ENCODE data around the gene GPR42.
"Not testable (repeated sequence)": the region's sequence is repeated elsewhere in the genome, so short reads cannot be mapped to it uniquely, and the experiment has no call there.

The GPR42 gene

DNA sequence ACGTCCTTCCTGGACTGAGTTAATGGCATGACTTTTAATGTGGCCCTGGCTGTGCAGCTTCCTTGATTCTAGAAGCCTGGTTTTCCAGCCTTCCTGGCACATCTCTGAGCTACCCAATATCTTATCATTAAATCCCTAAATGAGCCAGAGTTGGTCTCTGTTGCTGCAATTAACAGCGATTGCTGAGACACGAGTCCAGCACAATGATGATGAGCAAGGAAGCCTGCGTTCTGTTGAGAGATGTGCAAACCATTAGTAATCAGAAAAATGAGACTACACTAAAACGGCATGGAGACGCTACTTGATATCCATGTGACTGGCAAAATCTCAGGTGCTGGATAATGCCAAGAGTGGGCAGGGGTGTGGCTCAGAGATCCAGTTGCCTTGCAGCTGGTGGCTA, 26.2 kb downstream of the GPR42 start:
- DNase-seq: no peak

DNA sequence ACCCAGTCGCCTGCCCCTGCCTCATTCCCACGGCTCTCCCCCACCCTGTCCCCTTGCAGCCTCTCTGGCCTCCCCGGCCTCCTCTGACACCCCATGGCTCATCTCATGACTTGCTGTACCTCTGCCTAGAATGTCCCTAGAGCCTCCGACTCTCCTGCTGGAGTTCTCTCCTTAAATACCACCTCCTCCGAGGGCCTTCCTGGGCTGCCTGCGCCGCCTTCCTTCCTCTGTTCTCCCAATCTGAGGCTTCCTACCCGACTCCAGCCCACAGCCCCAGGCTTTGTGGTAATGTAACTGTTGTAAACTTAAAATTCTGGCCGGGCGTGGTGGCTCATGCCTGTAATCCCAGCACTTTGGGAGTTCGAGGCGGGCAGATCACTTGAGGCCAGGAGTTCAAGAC, 27.7 kb downstream of the GPR42 start:
- DNase-seq: no peak

DNA sequence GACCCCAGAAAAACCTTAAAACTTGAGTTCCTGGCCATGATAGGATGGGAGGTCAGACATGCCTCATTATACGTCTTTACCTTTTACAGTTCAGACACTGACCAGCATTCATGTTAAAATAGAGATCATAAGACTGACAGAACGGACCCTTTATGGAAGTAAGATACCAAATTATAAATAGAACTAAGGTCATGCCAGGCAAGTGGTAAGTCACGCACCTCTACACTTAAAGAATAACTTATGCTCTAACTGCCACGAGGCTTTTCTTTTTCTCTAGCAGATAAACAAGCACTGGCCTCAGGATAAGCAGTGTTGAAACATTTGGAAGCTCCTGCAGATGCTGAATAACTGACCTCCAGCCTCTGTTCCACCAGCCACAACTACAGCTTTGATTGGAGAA, 28.4 kb downstream of the GPR42 start:
- no peak for DNase-seq

DNA sequence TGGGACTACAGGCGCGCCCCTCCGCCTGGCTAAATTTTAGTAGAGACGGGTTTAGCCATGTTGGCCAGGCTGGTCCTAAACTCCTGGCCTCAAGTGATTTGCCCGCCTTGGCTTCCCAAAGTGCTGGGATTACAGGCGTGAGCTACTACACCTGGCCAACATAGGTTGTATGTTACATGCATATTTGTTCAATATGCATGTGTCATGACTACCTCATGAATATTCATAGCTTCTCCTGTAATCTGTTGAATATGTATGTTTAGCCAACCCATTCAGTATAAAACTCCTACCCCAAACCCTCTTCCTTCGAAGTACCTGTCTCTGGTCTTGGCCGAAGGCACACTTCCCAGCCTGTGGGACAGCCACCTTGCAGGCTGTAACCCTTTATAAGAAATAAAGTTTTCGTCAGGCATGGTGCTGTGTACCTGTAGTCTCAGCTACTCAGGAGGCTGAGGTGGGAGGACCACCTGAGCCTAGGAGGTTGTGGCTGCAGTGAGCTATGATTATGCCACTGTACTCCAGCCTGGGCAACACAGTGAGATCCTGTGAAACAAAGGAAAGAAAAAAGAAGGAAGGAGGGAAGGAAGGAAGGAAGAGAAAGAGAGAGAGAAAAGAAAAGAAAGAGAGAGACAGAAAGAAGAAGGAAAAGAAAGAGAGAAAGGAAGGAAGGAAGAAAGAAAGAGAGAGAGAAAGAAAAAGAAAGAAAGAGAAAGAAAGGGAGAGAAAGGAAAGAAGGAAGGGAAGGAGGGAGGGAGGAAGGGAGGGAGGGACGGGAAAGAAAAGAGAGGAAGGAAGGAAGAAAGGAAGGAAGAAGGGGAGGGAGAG, 29.3 kb downstream of the GPR42 start:
- DNase-seq: no peak

DNA sequence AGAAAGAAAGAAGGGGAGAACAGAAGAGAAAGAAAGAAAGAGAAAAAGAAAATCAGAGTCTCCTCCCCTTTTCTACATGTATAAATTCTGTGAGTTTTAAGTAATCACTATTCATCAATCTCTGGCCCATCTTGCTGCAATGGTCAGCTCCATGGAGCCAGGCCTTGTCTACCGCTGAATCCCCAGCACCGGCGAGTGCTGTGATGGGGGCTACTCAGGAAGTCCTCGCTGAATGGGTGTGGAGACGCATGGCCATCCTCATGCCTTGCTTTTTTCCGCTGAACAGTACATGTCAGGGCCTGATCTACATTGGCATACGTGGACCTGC, 29.9 kb downstream of the GPR42 start:
- no peak for DNase-seq

DNA sequence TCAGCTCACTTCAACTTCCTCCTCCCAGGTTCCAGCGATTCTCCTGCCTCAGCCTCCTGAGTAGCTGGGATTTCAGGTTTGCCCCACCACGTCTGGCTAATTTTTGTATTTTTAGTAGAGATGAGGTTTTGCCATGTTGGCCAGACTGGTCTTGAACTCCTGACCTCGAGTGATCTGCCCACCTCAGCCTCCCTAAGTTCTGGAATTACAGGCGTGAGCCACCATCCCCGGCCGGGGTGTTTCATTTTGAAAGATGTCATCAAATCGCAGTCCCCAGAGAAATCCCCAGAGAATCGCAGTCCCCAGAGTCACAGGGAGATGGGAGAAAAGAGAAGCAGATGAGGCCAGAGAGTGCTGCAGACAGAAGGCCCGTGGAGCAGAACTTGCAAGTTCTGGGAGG, 30.5 kb downstream of the GPR42 start:
- not testable (repeated sequence) for DNase-seq

DNA sequence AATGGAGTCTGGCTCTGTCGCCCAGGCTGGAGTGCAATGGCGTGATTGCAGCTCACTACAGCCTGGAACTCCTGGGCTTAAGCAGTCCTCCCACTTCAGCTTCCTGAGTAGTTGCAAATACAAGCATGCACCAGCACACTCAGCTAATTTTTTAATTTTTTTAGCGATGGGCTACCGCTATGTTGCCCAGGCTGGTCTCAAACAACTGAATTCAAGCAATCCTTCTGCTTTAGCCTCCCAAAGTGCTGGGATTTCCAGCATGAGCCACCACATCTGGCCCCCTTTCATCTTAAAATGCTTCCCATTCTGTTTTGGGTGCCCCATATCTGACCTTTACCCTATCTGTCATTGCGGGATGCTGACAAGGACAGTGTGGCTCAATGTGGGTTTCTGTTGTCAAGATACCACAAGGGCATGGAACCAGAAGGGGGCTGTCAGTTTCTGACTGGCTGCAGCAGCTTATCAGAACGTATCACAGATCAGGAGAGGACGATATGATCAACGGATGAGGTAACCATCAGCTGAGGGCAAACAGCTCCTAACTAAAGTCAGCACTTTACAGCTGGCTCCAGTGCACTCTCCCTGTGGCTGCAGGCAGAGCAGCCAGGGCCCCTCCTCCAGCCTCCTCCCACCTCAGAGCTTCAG, 32.4 kb downstream of the GPR42 start:
- DNase-seq: no peak

DNA sequence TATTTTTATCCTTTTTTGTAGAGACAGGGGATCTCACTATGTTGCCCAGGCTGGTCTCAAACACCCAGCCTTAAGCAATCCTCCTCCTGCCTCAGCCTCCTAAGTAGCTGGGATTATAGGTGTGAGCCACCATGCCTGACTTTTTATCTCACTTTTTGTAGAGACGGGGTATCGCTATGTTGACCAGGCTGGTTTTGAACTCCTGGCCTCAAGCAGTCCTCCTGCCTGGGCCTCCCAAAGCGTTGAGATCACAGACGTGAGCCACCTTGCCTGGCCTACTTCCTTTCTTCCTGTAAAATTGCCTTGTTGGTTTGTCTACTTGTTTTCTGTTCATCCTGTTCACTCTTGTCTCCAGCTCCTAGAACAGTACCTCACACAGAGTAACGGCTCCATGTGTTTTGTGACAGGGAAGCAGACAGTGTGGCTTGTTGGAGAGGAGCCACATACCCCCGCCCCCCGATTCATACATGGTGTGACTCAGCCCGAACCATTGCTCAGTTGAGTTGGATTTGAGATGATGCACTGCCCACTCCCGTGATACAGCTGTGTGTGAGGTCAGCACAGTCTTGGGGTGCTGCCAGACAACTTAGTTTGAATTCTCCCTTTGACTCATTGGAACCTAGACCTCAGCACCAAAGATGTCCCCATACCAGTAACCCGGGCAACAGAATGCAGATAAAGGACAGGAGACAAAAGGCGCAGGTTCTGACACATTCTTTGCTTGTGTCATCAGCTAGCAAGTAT, 34.2 kb downstream of the GPR42 start:
- DNase-seq: no peak

DNA sequence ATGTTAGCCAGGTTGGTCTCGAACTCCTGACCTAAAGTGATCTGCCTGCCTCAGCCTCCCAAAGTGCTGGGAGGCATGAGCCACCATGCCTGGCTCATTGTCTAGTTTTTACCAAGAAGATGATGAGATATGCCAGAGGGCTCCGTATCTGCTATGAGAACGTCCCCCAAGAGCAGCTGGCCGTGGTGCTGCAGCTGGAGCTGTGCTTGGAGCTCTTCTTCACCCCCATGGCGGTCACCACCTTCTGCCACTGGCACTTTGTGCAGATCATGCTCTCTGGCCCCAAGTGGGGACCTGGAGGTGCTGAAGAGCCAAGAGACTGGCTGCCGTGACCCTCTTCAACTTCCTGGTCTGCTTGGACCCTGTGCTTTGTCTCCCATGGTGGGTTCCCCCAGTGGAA, 36.8 kb downstream of the GPR42 start:
- DNase-seq: no peak

DNA sequence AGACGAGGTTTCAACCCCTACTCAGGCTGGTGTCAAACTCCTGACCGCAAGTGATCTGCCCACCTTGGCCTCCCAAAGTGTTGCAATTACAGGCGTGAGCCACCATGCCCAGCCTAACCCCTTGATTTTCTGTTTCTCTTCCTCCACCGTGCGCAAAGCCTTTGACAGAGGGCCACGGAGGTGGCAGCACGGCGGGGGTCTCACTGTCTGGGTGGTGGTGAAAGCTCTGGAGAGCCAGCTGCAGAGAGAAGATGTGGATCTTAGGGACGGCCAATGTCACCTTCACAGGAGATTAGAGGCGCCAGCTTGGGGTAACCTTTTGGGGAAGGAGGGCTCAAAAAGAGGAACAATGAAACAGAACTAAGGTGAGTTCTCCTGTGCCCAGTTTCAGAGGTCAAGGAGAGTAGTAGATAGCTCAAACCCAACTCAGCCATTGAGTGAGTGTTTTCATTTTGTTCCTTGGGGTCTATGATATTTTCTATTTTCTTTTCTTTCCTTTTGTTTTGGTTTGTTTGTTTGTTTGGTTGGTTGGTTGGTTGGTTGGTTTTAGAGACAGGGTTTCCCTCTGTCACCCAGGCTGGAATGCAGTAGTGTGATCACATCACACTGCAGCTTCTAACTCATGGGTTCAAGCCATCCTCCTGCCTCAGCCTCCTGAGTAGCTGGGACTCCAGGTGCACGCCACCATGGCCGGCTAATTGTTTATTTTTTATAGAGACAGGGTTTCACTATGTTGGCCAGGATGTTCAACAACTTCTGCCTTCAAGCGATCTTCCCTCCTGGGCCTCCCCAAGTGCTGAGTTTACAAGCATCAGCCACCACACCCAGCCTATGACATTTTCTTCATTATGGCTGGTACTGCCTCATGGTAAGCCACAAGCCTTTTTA, 37.7 kb downstream of the GPR42 start:
- DNase-seq: no peak

DNA sequence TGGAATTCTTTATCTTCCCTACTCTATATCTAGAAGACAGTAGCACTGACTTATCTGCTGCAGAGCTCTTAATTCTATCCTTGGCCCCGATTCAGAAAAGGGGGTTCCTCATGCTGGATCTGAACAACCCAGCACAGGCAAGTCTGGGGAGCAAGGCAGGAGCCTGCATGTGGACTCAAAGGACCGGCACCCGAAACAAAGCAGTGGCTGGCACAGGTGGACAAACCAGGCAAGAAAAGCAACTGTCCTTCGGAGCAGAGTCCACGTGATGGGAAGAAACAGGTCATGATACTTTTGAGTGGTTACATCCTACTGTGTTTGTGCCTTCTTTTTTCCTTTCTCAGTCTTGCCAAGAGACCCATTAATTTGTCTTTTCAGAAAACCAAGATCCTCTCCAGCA, 38.3 kb downstream of the GPR42 start:
- no peak for DNase-seq

DNA sequence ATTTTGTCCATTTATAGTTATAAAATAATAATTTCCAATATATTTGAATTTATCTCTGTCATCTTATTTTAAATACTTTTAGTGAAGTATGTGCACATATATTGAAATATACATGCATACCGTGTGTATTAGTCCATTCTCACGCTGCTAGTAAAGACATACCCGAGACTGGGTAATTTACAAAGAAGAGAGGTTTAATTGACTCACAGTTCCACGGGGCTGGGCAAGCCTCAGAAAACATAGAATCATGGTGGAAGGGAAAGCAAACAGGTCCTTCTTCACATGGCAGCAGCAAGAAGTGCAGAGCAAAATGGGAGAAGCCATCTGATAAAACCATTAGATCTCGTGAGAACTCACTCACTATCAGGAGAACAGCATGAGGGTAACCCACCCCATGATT, 39.6 kb downstream of the GPR42 start:
- DNase-seq: no peak

DNA sequence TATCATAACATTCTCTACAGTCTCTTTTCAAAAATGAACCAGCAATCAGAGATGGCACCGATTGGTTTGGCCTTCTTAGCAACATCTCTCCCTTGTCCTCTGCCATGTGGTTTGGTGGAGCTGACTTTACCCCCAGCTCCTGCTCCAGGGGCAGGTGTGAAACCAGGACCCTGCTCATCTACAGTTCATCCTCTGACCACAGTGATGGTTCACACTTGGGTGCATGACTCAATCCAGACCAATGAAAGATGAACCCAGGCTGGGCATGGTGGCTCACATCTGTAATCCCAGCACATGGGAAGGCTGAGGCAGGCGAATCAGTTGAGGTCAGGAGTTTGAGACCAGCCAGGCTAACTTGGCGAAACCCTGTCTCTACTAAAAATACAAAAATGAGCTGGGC, 43.6 kb downstream of the GPR42 start:
- no peak for DNase-seq

DNA sequence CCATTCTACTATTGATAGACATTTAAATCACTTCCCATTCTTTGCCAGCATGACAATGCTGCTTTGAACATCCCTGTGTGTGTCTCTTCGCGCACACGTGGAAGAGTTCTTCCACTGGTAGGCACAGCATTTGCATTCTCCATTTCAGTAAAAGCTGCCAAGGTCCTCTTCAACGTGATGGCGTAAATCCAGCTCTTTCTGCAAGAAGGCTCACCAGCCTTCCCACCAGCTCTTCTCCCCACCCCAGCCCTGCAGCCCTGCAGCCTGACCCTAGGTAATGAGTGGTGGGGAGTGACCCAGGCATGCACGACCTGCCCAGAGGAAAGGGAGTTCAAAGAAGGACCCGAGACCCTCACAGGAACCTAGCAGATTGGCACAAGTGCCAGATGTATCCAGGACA, 45.5 kb downstream of the GPR42 start:
- DNase-seq: no peak

DNA sequence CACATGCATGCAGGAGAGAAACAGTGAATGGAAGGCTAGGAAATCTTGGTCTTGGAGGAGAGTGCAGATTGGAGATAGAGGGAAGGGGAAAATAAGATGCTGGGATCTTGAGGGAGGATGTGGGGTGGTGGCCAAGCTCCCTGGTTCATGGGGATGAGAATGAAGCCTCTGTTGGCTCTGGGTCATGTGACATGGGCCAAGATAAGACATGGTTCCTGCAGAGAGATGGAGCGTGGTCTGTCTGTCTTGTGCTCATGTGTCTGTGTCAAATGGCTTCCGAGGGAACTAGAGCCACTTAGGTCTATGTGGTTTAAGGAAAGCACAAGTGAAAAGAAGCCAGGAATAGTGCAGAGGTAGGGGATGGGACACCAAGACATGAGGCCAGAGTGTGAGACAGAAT, 46.4 kb downstream of the GPR42 start:
- no peak for DNase-seq

DNA sequence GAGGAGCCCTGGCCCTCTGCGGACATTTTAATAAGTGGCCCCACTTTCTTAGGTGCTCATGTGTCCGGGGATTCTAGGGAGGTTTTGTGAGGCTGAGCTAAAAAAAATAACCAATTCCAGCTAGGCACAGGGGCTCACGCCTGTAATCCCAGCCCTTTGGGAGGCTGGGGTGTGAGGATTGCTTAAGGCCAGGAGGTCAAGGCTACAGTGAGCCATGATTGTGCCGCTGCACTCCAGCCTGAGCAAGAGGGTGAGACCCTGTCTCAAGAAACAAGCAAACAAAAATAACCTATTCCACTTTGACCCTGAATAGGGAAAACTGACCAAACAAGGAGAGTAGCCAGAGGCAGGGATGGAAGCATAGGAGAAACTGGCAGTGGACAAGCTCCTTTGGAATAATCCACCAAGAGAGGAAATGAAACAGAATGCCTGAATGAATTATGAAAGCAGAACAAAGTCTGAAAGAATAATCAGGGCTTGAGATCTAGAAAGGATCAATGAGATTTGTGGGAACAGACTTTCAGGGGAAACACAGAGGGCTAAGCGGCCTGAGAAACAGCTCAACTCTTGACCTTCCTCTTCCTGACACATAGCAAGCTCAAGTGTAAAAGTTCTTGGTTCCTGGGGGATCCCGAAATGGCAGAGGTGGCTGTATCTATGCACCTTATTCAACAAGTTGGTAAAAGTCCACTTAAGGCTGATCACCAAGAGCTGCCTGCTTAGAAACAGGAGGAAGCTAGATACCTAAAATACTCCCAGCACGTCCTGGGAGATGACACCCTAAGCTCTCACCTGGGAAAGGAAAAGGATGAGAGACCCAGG, 47.1 kb downstream of the GPR42 start:
- no peak for DNase-seq

DNA sequence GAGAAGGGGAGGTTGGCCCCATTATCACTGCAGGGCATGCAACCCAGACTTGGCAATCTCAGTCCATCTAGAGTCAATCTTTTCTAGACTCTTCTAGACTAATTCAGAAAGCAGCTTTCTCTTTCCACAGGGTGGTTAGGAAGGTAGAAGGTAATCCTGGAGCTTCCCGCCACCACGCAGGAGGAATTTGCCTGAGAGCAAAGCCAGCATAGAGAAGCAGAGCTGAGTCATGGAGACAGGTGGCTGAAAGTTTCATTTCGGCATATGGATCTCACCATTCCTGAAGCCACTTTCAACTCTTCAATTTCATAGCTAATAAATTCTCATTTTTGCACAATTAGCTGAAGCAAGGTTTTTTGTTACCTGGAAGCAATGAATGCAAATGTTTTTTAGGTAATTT, 48.2 kb downstream of the GPR42 start:
- no peak for DNase-seq

DNA sequence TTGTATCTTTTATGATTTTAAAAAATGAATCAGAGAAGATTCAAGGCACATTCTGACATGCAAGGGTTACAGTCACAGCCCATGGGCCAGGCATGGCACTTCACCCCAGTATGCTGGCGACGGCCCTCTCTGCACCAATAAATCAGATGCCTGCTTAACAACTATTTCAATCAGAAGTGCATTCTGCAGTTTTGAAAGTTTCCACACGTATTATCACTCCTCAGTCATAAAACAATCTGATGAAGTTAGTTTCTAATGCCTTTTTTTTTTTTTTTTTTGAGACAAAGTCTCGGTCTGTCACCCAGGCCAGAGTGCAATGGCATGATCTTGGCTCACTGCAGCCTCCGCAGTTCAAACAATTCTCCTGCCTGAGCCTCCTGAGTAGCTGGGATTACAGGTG, 48.9 kb downstream of the GPR42 start:
- DNase-seq: no peak

DNA sequence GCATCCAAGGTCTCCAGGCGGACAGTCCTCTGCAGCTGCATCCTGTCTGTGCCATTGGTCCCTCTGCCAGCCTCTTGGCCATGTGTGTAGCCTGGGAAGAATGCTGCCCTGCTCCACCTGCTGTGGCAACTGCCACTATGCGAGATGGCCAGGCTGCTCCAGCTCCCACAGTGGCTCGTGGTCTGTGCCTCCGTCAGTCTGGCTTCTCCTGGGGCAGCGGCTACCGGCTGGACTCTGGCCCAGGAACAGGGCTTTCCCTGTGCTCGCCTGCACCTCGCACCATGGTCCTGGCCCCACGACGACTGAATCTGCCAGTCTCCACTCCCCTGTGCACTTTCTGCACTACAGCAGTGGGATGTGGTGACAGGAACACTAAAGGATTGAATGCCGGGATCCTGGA, 50.5 kb downstream of the GPR42 start:
- no peak for DNase-seq

Data from NCI-H2171 (cell line).